ENCODE results near the gene NEURL3. TPM values are rescaled to one million over a fixed set of nuclear protein-coding genes. Genes with fewer than 3 reads are reported as not detected.

NEURL3 gene
- polyA plus RNA-seq, 3 donors: not detected

DNA sequence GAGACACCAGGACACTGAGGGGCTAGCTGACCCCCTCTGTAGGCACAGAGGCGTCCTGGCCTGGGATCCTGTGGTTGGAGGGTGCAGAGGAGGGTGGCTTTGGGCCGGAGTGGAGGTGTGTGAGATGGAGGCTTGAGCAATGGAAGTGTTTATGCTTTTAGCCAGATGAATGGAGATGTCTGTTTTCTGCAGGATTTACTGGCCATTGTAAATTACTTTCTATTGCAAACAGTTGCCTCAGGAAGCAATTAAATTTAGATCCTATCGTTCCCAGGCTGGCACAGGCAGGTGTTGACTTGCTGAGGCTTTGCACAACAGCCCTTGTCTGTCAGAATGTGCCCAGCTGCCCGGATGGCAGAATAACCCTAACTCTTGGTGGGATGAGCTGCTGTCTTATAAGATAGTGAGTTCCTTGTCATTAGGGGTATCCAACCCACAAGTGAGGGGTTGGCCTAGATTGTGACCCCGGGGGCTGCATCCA lies 29.6 kb upstream of the NEURL3 start:
- H3K4me1 Mint-ChIP-seq: peaks cover 70% of the 10 kb centered on the region
- H3K4me3 Mint-ChIP-seq: peak overlapping the region in 1 of 2 donors; percentile 48
- peaks cover 0 to 3% of the 10 kb centered on the region in 2 donors for H3K36me3 ChIP-seq (replicated peaks in 1 of 2; ENCODE audit: control insufficient read depth in 1 of 2, insufficient read depth in 2 of 2, low read length in 2 of 2)
- H3K9me3 Mint-ChIP-seq: peaks cover 0 to 4% (median 0%) of the 10 kb centered on the region in 7 donors
- no peak for DNase-seq
- 13% methylated on average over 1 of the region's 5 CpGs for WGBS (ENCODE audit: insufficient coverage)
- no peak overlapping the region for H2AFZ ChIP-seq (ENCODE audit: insufficient read depth, low read depth, low read length, poor library complexity, severe bottlenecking)
- H3K4me2 ChIP-seq (replicated peaks; ENCODE audit: extremely low read depth, low read length, poor library complexity, severe bottlenecking): no peak overlapping the region
- H3K9me3 ChIP-seq (replicated peaks in 1 of 2; ENCODE audit: control insufficient read depth in 1 of 2, insufficient read depth in 1 of 2, low read length in 2 of 2): no peaks in the 10 kb centered on the region
- H3K27me3 ChIP-seq (ENCODE audit: control insufficient read depth in 2 of 2, insufficient read depth in 2 of 2, low read length in 2 of 2): no peaks in the 10 kb centered on the region
- no peak overlapping the region for H3K9ac ChIP-seq (ENCODE audit: insufficient read depth, low read length, poor library complexity, severe bottlenecking)
- TF ChIP-seq, protein P1, sequence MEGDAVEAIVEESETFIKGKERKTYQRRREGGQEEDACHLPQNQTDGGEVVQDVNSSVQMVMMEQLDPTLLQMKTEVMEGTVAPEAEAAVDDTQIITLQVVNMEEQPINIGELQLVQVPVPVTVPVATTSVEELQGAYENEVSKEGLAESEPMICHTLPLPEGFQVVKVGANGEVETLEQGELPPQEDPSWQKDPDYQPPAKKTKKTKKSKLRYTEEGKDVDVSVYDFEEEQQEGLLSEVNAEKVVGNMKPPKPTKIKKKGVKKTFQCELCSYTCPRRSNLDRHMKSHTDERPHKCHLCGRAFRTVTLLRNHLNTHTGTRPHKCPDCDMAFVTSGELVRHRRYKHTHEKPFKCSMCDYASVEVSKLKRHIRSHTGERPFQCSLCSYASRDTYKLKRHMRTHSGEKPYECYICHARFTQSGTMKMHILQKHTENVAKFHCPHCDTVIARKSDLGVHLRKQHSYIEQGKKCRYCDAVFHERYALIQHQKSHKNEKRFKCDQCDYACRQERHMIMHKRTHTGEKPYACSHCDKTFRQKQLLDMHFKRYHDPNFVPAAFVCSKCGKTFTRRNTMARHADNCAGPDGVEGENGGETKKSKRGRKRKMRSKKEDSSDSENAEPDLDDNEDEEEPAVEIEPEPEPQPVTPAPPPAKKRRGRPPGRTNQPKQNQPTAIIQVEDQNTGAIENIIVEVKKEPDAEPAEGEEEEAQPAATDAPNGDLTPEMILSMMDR (IDR thresholded peaks at IDR 0.05): no peak
- H3K36me3 Mint-ChIP-seq: peaks cover 8 to 9% of the 10 kb centered on the region in 2 donors
- H3K27ac Mint-ChIP-seq: peak overlapping the region in 5 of 7 donors; percentile 3 to 95 (median 54)
- peaks cover 73 to 92% of the 10 kb centered on the region in 2 donors for H3K4me1 ChIP-seq (ENCODE audit: control insufficient read depth in 1 of 2, insufficient read depth in 2 of 2, low read length in 2 of 2)
- H3K27ac ChIP-seq (ENCODE audit: low read depth in 1 of 2, low read length in 2 of 2): no peak overlapping the region
- peaks cover 25% of the 10 kb centered on the region for H3K79me2 ChIP-seq (ENCODE audit: insufficient read depth, low read length)
- no peak overlapping the region for H3K4me3 ChIP-seq (replicated peaks in 1 of 3; ENCODE audit: low read depth in 2 of 3, low read length in 3 of 3)
- peaks cover 21% of the 10 kb centered on the region for H4K20me1 ChIP-seq (ENCODE audit: insufficient read depth, low read length)
- intact Hi-C loops (cut with micrococcal nuclease): loop anchor here (5.0 to 10.0 kb wide), 2 partner anchors 103 to 390 kb away; partner anchors contain the start of genes DUSP2 (in 2 of the 2) and KANSL3 (in 1 of the 2)
- peaks cover 6 to 17% (median 8%) of the 10 kb centered on the region in 3 donors for H3K27me3 Mint-ChIP-seq (ENCODE audit: low read depth in 3 of 3)

GRCh38 chr2:96534141-96534540 lies 29.0 kb upstream of the NEURL3 start:
- peaks cover 15% of the 10 kb centered on the region for H4K20me1 ChIP-seq (ENCODE audit: insufficient read depth, low read length)
- DNase-seq: no peak
- H3K4me3 ChIP-seq (replicated peaks in 1 of 3; ENCODE audit: low read depth in 2 of 3, low read length in 3 of 3): peak overlapping the region in 1 of 3 experiments; percentile 68
- H3K27ac Mint-ChIP-seq: peak overlapping the region; percentile 88 to 95 (median 93)
- H3K4me1 ChIP-seq (ENCODE audit: control insufficient read depth in 1 of 2, insufficient read depth in 2 of 2, low read length in 2 of 2): peaks cover 72 to 90% of the 10 kb centered on the region in 2 donors
- peaks cover 65% of the 10 kb centered on the region for H3K4me1 Mint-ChIP-seq
- peak overlapping the region in 1 of 2 donors; percentile 75 for H3K27ac ChIP-seq (ENCODE audit: low read depth in 1 of 2, low read length in 2 of 2)
- peak overlapping the region; percentile 78 for H3K4me2 ChIP-seq (replicated peaks; ENCODE audit: extremely low read depth, low read length, poor library complexity, severe bottlenecking)
- no peaks in the 10 kb centered on the region for H3K36me3 ChIP-seq (replicated peaks in 1 of 2; ENCODE audit: control insufficient read depth in 1 of 2, insufficient read depth in 2 of 2, low read length in 2 of 2)
- peaks cover 6 to 19% (median 14%) of the 10 kb centered on the region in 3 donors for H3K27me3 Mint-ChIP-seq (ENCODE audit: low read depth in 3 of 3)
- H2AFZ ChIP-seq (ENCODE audit: insufficient read depth, low read depth, low read length, poor library complexity, severe bottlenecking): no peak overlapping the region
- TF ChIP-seq, protein P1 (IDR thresholded peaks at IDR 0.05): no peak
- no peak overlapping the region for H3K9ac ChIP-seq (ENCODE audit: insufficient read depth, low read length, poor library complexity, severe bottlenecking)
- intact Hi-C loops (cut with micrococcal nuclease): loop anchor here (10.0 kb wide), 1 partner anchor 389 kb away; the partner anchor contains the start of gene DUSP2 (in 2 of the 2)
- no peaks in the 10 kb centered on the region for H3K9me3 ChIP-seq (replicated peaks in 1 of 2; ENCODE audit: control insufficient read depth in 1 of 2, insufficient read depth in 1 of 2, low read length in 2 of 2)
- peak overlapping the region in 1 of 2 donors; percentile 67 for H3K4me3 Mint-ChIP-seq
- WGBS (ENCODE audit: insufficient coverage): 100% methylated on average over 1 of the region's 4 CpGs
- H3K27me3 ChIP-seq (ENCODE audit: control insufficient read depth in 2 of 2, insufficient read depth in 2 of 2, low read length in 2 of 2): no peaks in the 10 kb centered on the region
- peaks cover 2 to 5% of the 10 kb centered on the region in 2 donors for H3K36me3 Mint-ChIP-seq
- H3K79me2 ChIP-seq (ENCODE audit: insufficient read depth, low read length): peaks cover 19% of the 10 kb centered on the region
- peaks cover 0 to 4% (median 0%) of the 10 kb centered on the region in 7 donors for H3K9me3 Mint-ChIP-seq

Measured in CD14-positive monocyte (primary cell).